ENCODE results near the gene BANF1. TPM values are rescaled to one million over a fixed set of nuclear protein-coding genes. Genes with fewer than 3 reads are reported as not detected.
A peak's percentile ranks its signal among the peaks of the same experiment; 100 is the strongest.
"Not testable (repeated sequence)": the region's sequence is repeated elsewhere in the genome, so short reads cannot be mapped to it uniquely, and the experiment has no call there.

BANF1 gene
- total and polyA plus RNA-seq, 12 donors, result 63.1 to 364 (median 193) TPM

DNA sequence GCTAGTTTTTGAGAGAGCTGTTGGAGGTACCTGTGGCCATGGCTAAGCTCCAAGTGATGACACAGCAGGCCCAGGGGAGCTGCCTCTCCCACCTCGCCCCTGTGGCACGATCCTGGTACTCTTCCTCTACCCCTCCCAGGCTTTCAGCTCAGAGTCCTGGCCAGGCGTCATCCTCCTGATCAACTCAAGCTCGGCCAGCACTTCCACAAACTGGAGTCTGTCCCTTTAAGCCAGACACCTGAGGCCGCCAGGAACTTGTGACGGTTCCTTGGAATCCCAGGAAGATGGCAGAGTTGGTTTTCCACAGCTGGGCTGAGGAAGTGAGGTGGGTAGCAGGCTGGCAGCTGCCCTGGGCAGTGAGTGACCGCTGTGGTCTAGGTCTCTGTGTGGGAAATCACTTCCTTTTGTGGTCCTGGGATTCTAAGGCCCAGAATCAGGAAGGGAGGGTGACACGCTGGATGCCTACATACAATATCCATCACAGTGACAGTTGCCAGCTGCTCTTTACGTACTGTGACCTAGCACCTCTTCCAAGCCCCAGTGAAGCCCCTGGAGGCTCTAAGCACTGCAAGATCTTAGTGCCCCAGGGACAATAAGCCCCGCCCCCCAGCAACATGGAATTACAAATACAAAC is 6.3 kb downstream of the BANF1 start:
- no peak overlapping the region for H3K4me3 ChIP-seq
- no peak for TF ChIP-seq POLR2A (IDR thresholded peaks at IDR 0.05)
- TF ChIP-seq, protein P1, sequence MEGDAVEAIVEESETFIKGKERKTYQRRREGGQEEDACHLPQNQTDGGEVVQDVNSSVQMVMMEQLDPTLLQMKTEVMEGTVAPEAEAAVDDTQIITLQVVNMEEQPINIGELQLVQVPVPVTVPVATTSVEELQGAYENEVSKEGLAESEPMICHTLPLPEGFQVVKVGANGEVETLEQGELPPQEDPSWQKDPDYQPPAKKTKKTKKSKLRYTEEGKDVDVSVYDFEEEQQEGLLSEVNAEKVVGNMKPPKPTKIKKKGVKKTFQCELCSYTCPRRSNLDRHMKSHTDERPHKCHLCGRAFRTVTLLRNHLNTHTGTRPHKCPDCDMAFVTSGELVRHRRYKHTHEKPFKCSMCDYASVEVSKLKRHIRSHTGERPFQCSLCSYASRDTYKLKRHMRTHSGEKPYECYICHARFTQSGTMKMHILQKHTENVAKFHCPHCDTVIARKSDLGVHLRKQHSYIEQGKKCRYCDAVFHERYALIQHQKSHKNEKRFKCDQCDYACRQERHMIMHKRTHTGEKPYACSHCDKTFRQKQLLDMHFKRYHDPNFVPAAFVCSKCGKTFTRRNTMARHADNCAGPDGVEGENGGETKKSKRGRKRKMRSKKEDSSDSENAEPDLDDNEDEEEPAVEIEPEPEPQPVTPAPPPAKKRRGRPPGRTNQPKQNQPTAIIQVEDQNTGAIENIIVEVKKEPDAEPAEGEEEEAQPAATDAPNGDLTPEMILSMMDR (IDR thresholded peaks at IDR 0.05), result no peak
- H3K4me1 ChIP-seq (replicated peaks in 1 of 2), result peaks cover 0 to 21% of the 10 kb centered on the region in 2 donors
- no peaks in the 10 kb centered on the region for H3K9me3 ChIP-seq (replicated peaks in 1 of 3)
- 63 to 88% (median 66%) methylated on average over 4 to 10 of the region's 10 CpGs for WGBS, 4 donors
- peaks cover 11% of the 10 kb centered on the region for H3K27me3 ChIP-seq
- peaks cover 0 to 15% of the 10 kb centered on the region in 2 donors for H3K36me3 ChIP-seq (replicated peaks in 1 of 2)
- no peak overlapping the region for H3K27ac ChIP-seq
- no peak for DNase-seq
- intact Hi-C loops (cut with DNase I), result no loop called here

DNA sequence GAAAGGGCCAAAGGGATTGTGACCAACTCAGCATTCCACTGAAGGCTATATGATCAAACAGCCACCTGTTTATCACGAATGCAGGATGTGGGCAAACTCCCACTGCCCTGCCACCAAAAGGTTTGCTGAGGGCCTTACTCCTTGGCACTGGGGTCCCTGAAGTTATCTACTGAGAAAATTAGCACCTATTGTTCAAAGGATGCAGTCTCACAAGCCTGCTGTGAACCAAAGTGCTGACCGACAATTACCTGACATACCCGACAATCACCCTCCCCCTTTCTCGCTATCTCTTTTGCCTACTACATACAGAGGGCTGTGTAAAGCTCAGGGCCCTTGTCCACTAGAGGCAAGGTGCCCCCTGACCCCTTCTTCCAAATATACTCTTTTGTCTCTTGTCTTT is 7.7 kb downstream of the BANF1 start:
- H3K4me3 ChIP-seq; H3K27ac ChIP-seq; intact Hi-C loops (cut with DNase I); DNase-seq; H3K9me3 ChIP-seq (replicated peaks in 1 of 3); H3K36me3 ChIP-seq (replicated peaks in 1 of 2): not testable (repeated sequence)
- Histone ChIP-seq H3K27me3 (peaks cover 11% of the 10 kb centered on the region), H3K4me1 (replicated peaks in 1 of 2) (peaks cover 0 to 20% of the 10 kb centered on the region in 2 donors)
- WGBS, 4 donors, result 66 to 89% (median 75%) methylated on average over 4 of the region's 4 CpGs

DNA sequence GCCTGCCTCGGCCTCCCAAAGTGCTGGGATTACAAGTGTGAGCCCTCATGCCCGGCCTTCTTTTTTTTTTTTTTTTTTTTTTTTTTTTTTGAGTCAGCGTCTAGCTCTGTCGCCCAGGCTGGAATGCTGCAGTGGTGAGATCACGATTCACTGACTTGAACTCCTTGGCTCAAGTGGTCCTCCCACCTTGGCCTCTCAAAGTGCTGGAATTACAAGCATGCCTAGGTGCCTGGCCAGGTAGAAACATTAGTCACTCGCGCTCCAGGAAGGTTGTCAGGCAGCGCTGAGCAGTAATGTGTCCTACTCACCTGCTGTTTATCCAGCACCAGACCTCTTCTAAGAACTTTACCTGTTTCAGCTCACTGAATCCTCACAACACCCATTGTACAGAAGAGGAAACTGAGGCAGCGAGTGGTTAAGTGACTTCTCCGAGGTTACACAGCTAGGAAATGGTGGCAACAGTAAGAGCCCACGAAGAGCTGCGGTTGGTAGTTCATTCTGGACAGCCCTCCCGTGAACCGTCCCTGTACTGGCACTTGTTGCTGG is 9.0 kb downstream of the BANF1 start:
- DNase-seq, result peak in 2 of 7 donors; percentile 47 to 50
- H3K9me3 ChIP-seq (replicated peaks in 1 of 3), result no peaks in the 10 kb centered on the region
- H3K27ac ChIP-seq, result no peak overlapping the region
- intact Hi-C loops (cut with DNase I), result no loop called here
- H3K4me1 ChIP-seq (replicated peaks in 1 of 2), result peaks cover 0 to 20% of the 10 kb centered on the region in 2 donors
- H3K4me3 ChIP-seq, result no peak overlapping the region
- TF ChIP-seq POLR2A (IDR thresholded peaks at IDR 0.05), result no peak
- TF ChIP-seq, protein P1 (IDR thresholded peaks at IDR 0.05), result no peak
- H3K36me3 ChIP-seq (replicated peaks in 1 of 2), result no peaks in the 10 kb centered on the region
- WGBS, 4 donors, result 41 to 50% (median 44%) methylated on average over 9 to 14 of the region's 14 CpGs
- H3K27me3 ChIP-seq, result peaks cover 11% of the 10 kb centered on the region

DNA sequence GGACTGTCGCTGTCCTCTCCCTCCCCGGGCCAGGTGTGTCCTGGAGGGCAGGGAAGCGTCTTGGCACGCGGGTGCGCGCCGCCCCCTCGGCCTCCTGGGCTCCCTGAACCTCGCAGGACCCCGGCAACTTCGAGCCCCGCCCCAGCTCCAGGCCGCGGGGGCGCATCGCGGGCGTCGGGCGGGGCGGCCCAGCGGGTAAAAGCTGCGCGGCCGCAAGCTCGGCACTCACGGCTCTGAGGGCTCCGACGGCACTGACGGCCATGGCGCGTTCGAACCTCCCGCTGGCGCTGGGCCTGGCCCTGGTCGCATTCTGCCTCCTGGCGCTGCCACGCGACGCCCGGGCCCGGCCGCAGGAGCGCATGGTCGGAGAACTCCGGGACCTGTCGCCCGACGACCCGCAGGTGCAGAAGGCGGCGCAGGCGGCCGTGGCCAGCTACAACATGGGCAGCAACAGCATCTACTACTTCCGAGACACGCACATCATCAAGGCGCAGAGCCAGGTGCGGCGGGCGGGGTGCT is 9.5 kb downstream of the BANF1 start, which contains the start of gene CST6:
CST6 (plus strand) TSS at position 224 of the 519 bp plus-strand sequence; CDS start at position 261, 37 bp downstream.
- DNase-seq, result peak in 1 of 7 donors; percentile 14
- WGBS, 4 donors, result 7 to 14% (median 11%) methylated on average over 13 to 61 of the region's 61 CpGs
- Histone ChIP-seq H3K4me1 (replicated peaks in 1 of 2) (peaks cover 0 to 16% of the 10 kb centered on the region in 2 donors), H3K9me3 (replicated peaks in 1 of 3) (no peaks in the 10 kb centered on the region), H3K27me3 (peaks cover 11% of the 10 kb centered on the region), H3K27ac (no peak within 1 kb of the TSS), H3K4me3 (peak within 1 kb of the TSS in 1 of 4 donors; percentile 23), H3K36me3 (replicated peaks in 1 of 2) (no peaks in the 10 kb centered on the region)
- TF ChIP-seq POLR2A (IDR thresholded peaks at IDR 0.05), result no peak
- TF ChIP-seq, protein P1 (IDR thresholded peaks at IDR 0.05), result no peak
- intact Hi-C loops (cut with DNase I), result no loop called here
